ENCODE measurements around the gene EXOC3L1.

DNA sequence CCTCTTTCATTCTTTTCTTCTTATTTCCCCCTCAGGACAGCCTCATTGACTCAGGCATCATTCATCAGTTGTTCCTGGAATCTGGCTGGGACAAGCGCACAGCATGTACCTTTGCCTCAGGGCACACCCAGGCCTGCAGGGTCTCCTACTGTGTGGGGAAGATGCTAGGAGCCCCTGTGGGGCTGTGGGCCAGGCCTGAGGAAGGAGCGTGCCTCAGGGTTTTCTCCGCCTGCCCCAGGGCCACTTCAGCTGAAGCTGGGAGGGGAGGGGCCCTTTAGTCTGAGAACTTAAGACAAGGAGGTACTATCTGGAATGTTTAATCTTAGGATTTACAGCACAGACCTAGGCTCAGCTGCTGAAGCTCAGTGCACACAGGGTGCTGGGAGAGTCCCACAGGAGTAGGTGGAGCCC lies 16.9 kb upstream of the EXOC3L1 start:
- no peak for TF ChIP-seq CTCF (IDR thresholded peaks at IDR 0.05 in 4 of 5, conservative IDR thresholded peaks at IDR 0.05 in 1 of 5)
- TF ChIP-seq POLR2A (IDR thresholded peaks at IDR 0.05), result no peak

All from gastrocnemius medialis (tissue), 4 donors.